ENCODE measurements around the gene JPH3.
"Not testable (repeated sequence)": the region's sequence is repeated elsewhere in the genome, so short reads cannot be mapped to it uniquely, and the experiment has no call there.

Gene JPH3

GRCh38 chr16:87708881-87709638 lies 106.8 kb downstream of the JPH3 start:
- DNase-seq (ENCODE audit: low read depth in 2 of 2, low spot score in 1 of 2): no peak

GRCh38 chr16:87709677-87710076 lies 107.4 kb downstream of the JPH3 start:
- no peak for DNase-seq (ENCODE audit: low read depth in 2 of 2, low spot score in 1 of 2)

GRCh38 chr16:87710887-87711286 lies 108.6 kb downstream of the JPH3 start:
- no peak for DNase-seq (ENCODE audit: low read depth in 2 of 2, low spot score in 1 of 2)

- DNase-seq (ENCODE audit: low read depth in 2 of 2, low spot score in 1 of 2): no peak
These were observed 110.0 kb downstream of the JPH3 start for GRCh38 chr16:87712184-87712762.

- peak in 1 of 2 donors; percentile 38 for DNase-seq (ENCODE audit: low read depth in 2 of 2, low spot score in 1 of 2)
These were observed 111.3 kb downstream of the JPH3 start for GRCh38 chr16:87713451-87714229.

GRCh38 chr16:87715231-87715630 lies 112.9 kb downstream of the JPH3 start:
- DNase-seq (ENCODE audit: low read depth in 2 of 2, low spot score in 1 of 2): no peak

- no peak for DNase-seq (ENCODE audit: low read depth in 2 of 2, low spot score in 1 of 2)
These were observed 113.3 kb downstream of the JPH3 start for GRCh38 chr16:87715658-87716057.

GRCh38 chr16:87718831-87719230 lies 116.5 kb downstream of the JPH3 start:
- DNase-seq (ENCODE audit: low read depth in 2 of 2, low spot score in 1 of 2): not testable (repeated sequence)

- DNase-seq (ENCODE audit: low read depth in 2 of 2, low spot score in 1 of 2): no peak
These were observed 118.1 kb downstream of the JPH3 start for GRCh38 chr16:87720446-87720845.

GRCh38 chr16:87721622-87722585 lies 119.6 kb downstream of the JPH3 start:
- DNase-seq (ENCODE audit: low read depth in 2 of 2, low spot score in 1 of 2): no peak

GRCh38 chr16:87722590-87723225 lies 120.4 kb downstream of the JPH3 start:
- no peak for DNase-seq (ENCODE audit: low read depth in 2 of 2, low spot score in 1 of 2)

- peak in 1 of 2 donors; percentile 12 for DNase-seq (ENCODE audit: low read depth in 2 of 2, low spot score in 1 of 2)
These were observed 120.9 kb downstream of the JPH3 start for GRCh38 chr16:87723226-87723623.

- peak in 1 of 2 donors; percentile 43 for DNase-seq (ENCODE audit: low read depth in 2 of 2, low spot score in 1 of 2)
These were observed 122.4 kb downstream of the JPH3 start for GRCh38 chr16:87724490-87725291.

- no peak for DNase-seq (ENCODE audit: low read depth in 2 of 2, low spot score in 1 of 2)
These were observed 123.4 kb downstream of the JPH3 start for GRCh38 chr16:87725596-87726235.

- DNase-seq (ENCODE audit: low read depth in 2 of 2, low spot score in 1 of 2): not testable (repeated sequence)
These were observed 124.3 kb downstream of the JPH3 start for GRCh38 chr16:87726577-87726976.

- DNase-seq (ENCODE audit: low read depth in 2 of 2, low spot score in 1 of 2): no peak
These were observed 125.0 kb downstream of the JPH3 start for GRCh38 chr16:87727346-87727745.

GRCh38 chr16:87728026-87728425 lies 125.7 kb downstream of the JPH3 start:
- DNase-seq (ENCODE audit: low read depth in 2 of 2, low spot score in 1 of 2): no peak

GRCh38 chr16:87729266-87729954 lies 127.1 kb downstream of the JPH3 start:
- no peak for DNase-seq (ENCODE audit: low read depth in 2 of 2, low spot score in 1 of 2)

Data from stimulated activated CD8-positive, alpha-beta memory T cell treated with anti-CD3 and anti-CD28 coated beads, Interleukin-4, amount 100 ng/mL, for 4 hours (primary cell).